ENCODE results near the gene CRISP3.

GRCh38 chr6:49739423-49739822, 4.8 kb downstream of the CRISP3 start:
- TF ChIP-seq CTCF (conservative IDR thresholded peaks at IDR 0.05; ENCODE audit: low read depth, low read length) (no peak), EZH2phosphoT487 (IDR thresholded peaks at IDR 0.05; ENCODE audit: borderline replicate concordance, low read length) (no peak)

Measured in PC-3 (cell line).